ENCODE results near the gene HTR7. TPM values are rescaled to one million over a fixed set of nuclear protein-coding genes. Genes with fewer than 3 reads are reported as not detected.

Gene HTR7
- total RNA-seq, 1 experiment from 2014 or later, result 0.26 TPM

DNA sequence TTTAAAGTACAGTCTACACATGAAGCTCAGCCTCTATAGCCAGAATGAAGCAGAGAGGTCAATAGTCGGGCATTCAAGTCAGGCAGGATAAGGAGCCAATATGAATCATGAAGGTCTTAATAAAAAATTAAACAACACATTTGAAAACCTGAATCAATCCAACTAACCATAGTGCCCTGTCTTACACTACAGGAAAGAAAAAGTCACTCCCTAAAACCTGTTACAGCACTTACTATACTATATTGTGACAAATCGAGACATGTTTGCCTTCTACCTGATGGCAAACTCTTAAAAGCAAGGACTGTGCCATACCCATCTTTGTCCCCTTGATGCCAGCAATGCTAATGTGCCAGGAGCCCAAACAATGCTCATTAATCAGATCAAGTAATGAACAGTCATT lies 117.6 kb downstream of the HTR7 start:
- Histone ChIP-seq H3K27ac (ENCODE audit: low read length) (no peak overlapping the region), H3K36me3 (ENCODE audit: insufficient read depth, low read length) (no peaks in the 10 kb centered on the region), H3K9me3 (ENCODE audit: low read length) (no peaks in the 10 kb centered on the region), H3K27me3 (ENCODE audit: low read length) (no peaks in the 10 kb centered on the region), H3K4me1 (ENCODE audit: low read length) (no peaks in the 10 kb centered on the region), H3K79me2 (ENCODE audit: low read length) (no peaks in the 10 kb centered on the region), H2AFZ (ENCODE audit: low read length) (no peak overlapping the region), H4K20me1 (ENCODE audit: insufficient read depth, low read depth, low read length) (no peaks in the 10 kb centered on the region), H3K9me2 (replicated peaks; ENCODE audit: insufficient read depth, low read length) (no peaks in the 10 kb centered on the region), H3K4me2 (ENCODE audit: low read depth, low read length, poor library complexity, severe bottlenecking) (no peak overlapping the region), H3K9ac (ENCODE audit: low read length) (no peak overlapping the region), H3K4me3 (ENCODE audit: low read length) (no peak overlapping the region)
- no peak for DNase-seq

DNA sequence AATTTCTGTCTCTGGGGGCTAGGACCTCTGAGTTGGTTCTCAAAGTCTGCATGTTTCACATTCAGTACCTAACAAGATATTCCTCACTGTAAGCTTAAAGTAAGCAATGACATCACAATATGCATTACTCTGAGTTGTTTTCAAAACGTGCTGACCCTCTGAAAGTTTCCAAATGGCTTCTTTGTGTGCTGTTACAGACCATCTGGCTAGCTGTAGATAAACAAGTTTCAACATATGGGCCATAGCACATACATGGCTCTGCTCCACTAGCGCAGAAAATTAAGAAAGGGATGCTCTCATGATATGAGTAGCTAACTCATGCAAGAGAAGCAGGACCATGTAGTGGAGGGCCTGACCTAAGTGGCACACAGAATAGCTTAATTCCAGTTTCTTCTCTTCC lies 119.0 kb downstream of the HTR7 start:
- H3K9me2 ChIP-seq (replicated peaks; ENCODE audit: insufficient read depth, low read length), result no peaks in the 10 kb centered on the region
- H3K27ac ChIP-seq (ENCODE audit: low read length), result no peak overlapping the region
- H3K36me3 ChIP-seq (ENCODE audit: insufficient read depth, low read length), result no peaks in the 10 kb centered on the region
- H3K27me3 ChIP-seq (ENCODE audit: low read length), result no peaks in the 10 kb centered on the region
- no peak overlapping the region for H3K4me2 ChIP-seq (ENCODE audit: low read depth, low read length, poor library complexity, severe bottlenecking)
- DNase-seq, result no peak
- H3K79me2 ChIP-seq (ENCODE audit: low read length), result no peaks in the 10 kb centered on the region
- H3K9me3 ChIP-seq (ENCODE audit: low read length), result no peaks in the 10 kb centered on the region
- H3K4me3 ChIP-seq (ENCODE audit: low read length), result no peak overlapping the region
- H3K9ac ChIP-seq (ENCODE audit: low read length), result no peak overlapping the region
- H3K4me1 ChIP-seq (ENCODE audit: low read length), result no peaks in the 10 kb centered on the region
- no peaks in the 10 kb centered on the region for H4K20me1 ChIP-seq (ENCODE audit: insufficient read depth, low read depth, low read length)
- no peak overlapping the region for H2AFZ ChIP-seq (ENCODE audit: low read length)

DNA sequence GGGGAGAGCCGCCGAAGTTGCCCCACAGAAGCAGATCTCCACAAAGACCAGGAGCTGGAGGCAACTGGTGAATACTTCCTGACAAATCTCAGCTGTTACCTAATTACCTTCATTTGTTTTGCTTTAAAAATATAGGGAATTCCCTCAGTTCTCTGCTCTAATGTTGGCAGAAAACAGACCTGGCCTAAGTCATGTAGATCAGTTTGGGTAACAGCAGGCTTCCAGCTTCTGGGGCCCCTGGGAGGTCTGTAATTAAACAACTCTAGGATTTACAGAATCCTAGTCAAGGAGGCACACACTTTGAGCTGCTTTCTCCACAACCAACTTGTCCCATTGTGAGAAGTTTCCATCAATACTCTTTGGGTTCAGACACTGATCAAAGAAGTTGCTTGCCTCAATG lies 123.4 kb downstream of the HTR7 start:
- Histone ChIP-seq H3K4me3 (ENCODE audit: low read length) (no peak overlapping the region), H4K20me1 (ENCODE audit: insufficient read depth, low read depth, low read length) (no peaks in the 10 kb centered on the region), H3K9me3 (ENCODE audit: low read length) (no peaks in the 10 kb centered on the region), H3K9ac (ENCODE audit: low read length) (no peak overlapping the region), H3K36me3 (ENCODE audit: insufficient read depth, low read length) (no peaks in the 10 kb centered on the region), H3K27ac (ENCODE audit: low read length) (no peak overlapping the region), H3K4me1 (ENCODE audit: low read length) (no peaks in the 10 kb centered on the region), H3K9me2 (replicated peaks; ENCODE audit: insufficient read depth, low read length) (no peaks in the 10 kb centered on the region), H3K79me2 (ENCODE audit: low read length) (no peaks in the 10 kb centered on the region), H2AFZ (ENCODE audit: low read length) (no peak overlapping the region), H3K27me3 (ENCODE audit: low read length) (no peaks in the 10 kb centered on the region), H3K4me2 (ENCODE audit: low read depth, low read length, poor library complexity, severe bottlenecking) (no peak overlapping the region)
- DNase-seq, result no peak

DNA sequence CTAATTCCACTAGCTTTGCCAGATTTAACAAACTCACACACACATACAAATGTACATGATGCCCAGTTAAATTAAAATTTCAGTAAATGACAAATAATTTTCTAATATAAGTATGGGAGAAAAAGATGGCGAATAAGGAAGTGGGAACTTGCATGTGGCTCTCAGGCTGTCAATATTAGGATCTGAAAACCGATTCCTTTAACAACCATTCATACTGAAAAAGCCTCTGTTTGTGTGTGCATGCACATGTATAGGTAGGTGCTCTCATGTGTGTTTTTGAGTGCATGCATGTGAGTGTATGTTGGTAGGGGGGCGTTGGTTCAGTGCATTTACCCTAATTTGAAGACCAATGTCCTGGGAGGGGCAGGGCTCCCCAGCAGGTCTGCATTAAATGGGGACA lies 125.3 kb downstream of the HTR7 start:
- no peaks in the 10 kb centered on the region for H3K9me2 ChIP-seq (replicated peaks; ENCODE audit: insufficient read depth, low read length)
- no peak overlapping the region for H3K4me3 ChIP-seq (ENCODE audit: low read length)
- no peaks in the 10 kb centered on the region for H3K27me3 ChIP-seq (ENCODE audit: low read length)
- no peaks in the 10 kb centered on the region for H3K79me2 ChIP-seq (ENCODE audit: low read length)
- H3K4me2 ChIP-seq (ENCODE audit: low read depth, low read length, poor library complexity, severe bottlenecking), result no peak overlapping the region
- DNase-seq, result no peak
- no peak overlapping the region for H3K27ac ChIP-seq (ENCODE audit: low read length)
- H3K4me1 ChIP-seq (ENCODE audit: low read length), result no peaks in the 10 kb centered on the region
- H2AFZ ChIP-seq (ENCODE audit: low read length), result no peak overlapping the region
- H3K9ac ChIP-seq (ENCODE audit: low read length), result no peak overlapping the region
- H3K9me3 ChIP-seq (ENCODE audit: low read length), result no peaks in the 10 kb centered on the region
- H3K36me3 ChIP-seq (ENCODE audit: insufficient read depth, low read length), result no peaks in the 10 kb centered on the region
- H4K20me1 ChIP-seq (ENCODE audit: insufficient read depth, low read depth, low read length), result no peaks in the 10 kb centered on the region

DNA sequence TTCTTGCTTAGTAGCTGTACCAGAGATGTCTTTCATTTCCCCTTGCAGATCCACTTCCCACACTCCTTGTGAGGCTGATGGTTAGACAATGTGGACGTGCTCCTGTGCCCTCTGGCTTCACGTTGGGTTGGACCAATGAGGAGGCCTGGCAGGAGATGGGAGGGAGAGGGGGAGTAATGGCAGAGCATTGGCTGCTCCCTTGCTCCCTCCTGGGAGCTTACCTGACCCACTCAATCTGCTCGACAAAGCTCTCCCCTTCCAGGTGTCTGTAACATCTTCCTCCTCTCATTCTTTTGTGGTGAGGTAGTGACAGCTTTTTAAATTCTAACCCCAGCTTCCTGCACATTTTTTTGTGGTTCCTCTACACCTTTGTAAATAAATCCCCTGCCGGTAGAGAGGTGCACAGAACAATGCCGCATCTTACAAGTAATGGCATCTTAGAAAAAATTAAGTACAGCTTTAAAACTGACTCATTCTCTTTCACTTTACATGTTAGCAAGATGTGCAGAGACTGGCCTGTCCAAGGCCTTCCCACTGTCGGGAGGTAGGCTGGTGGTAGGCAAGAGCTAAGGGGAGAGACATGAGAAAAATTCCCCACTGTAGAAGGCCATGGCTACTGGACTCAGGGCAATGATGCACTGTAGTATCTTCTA lies 134.3 kb downstream of the HTR7 start:
- Histone ChIP-seq H3K4me1 (ENCODE audit: low read length) (no peaks in the 10 kb centered on the region), H4K20me1 (ENCODE audit: insufficient read depth, low read depth, low read length) (no peaks in the 10 kb centered on the region), H3K9ac (ENCODE audit: low read length) (no peak overlapping the region), H3K9me3 (ENCODE audit: low read length) (no peaks in the 10 kb centered on the region), H3K9me2 (replicated peaks; ENCODE audit: insufficient read depth, low read length) (no peaks in the 10 kb centered on the region), H3K27me3 (ENCODE audit: low read length) (no peaks in the 10 kb centered on the region), H3K79me2 (ENCODE audit: low read length) (no peaks in the 10 kb centered on the region), H3K27ac (ENCODE audit: low read length) (no peak overlapping the region), H3K4me2 (ENCODE audit: low read depth, low read length, poor library complexity, severe bottlenecking) (no peak overlapping the region), H2AFZ (ENCODE audit: low read length) (no peak overlapping the region), H3K36me3 (ENCODE audit: insufficient read depth, low read length) (no peaks in the 10 kb centered on the region), H3K4me3 (ENCODE audit: low read length) (no peak overlapping the region)
- DNase-seq, result no peak

DNA sequence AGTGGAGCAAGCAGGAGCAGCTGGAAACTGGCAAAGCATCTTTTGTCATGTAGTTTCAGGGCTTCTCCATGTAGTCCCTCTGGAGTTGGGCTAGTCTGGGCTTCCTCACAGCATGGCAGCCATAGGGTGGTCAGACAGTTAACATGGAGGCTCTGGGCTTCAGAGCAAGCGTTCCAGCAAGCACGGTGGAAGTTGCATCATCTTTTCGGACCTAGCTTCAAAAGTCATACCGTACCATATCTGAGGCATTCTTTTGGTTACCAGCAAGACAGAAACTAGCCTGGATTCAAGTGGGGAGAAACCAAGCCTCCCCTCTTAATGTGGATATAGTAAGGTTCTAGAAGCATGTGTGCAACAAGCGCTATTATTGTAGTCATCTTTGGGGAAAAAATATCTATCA lies 135.0 kb downstream of the HTR7 start:
- DNase-seq, result no peak
- Histone ChIP-seq H3K9ac (ENCODE audit: low read length) (no peak overlapping the region), H3K27ac (ENCODE audit: low read length) (no peak overlapping the region), H4K20me1 (ENCODE audit: insufficient read depth, low read depth, low read length) (no peaks in the 10 kb centered on the region), H3K27me3 (ENCODE audit: low read length) (no peaks in the 10 kb centered on the region), H3K9me3 (ENCODE audit: low read length) (no peaks in the 10 kb centered on the region), H3K4me2 (ENCODE audit: low read depth, low read length, poor library complexity, severe bottlenecking) (no peak overlapping the region), H3K36me3 (ENCODE audit: insufficient read depth, low read length) (no peaks in the 10 kb centered on the region), H3K9me2 (replicated peaks; ENCODE audit: insufficient read depth, low read length) (no peaks in the 10 kb centered on the region), H3K4me1 (ENCODE audit: low read length) (no peaks in the 10 kb centered on the region), H3K4me3 (ENCODE audit: low read length) (no peak overlapping the region), H3K79me2 (ENCODE audit: low read length) (no peaks in the 10 kb centered on the region), H2AFZ (ENCODE audit: low read length) (no peak overlapping the region)

DNA sequence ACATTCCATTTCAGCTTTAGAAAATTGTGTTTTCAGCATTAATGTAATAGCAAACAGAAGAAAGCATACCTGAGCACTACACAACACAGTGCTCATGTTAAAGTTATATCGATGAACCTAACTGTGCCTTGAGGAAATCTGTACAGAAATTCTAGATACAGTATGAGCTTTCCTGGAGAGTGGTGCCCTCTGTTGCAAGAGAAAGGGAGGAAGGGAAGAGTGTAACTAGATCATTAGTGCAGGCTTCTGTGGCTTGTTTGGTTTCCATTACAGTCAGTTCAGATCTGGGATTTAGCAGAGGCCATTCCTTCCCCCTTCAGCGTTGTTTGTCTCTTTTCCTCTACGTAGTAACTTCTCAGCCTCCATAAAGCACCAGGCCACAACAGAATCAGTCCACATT lies 139.7 kb downstream of the HTR7 start:
- H3K79me2 ChIP-seq (ENCODE audit: low read length), result no peaks in the 10 kb centered on the region
- H3K9ac ChIP-seq (ENCODE audit: low read length), result no peak overlapping the region
- no peak overlapping the region for H2AFZ ChIP-seq (ENCODE audit: low read length)
- no peak for DNase-seq
- no peaks in the 10 kb centered on the region for H3K9me3 ChIP-seq (ENCODE audit: low read length)
- no peak overlapping the region for H3K4me3 ChIP-seq (ENCODE audit: low read length)
- H3K36me3 ChIP-seq (ENCODE audit: insufficient read depth, low read length), result no peaks in the 10 kb centered on the region
- no peaks in the 10 kb centered on the region for H3K27me3 ChIP-seq (ENCODE audit: low read length)
- no peak overlapping the region for H3K4me2 ChIP-seq (ENCODE audit: low read depth, low read length, poor library complexity, severe bottlenecking)
- H4K20me1 ChIP-seq (ENCODE audit: insufficient read depth, low read depth, low read length), result no peaks in the 10 kb centered on the region
- no peaks in the 10 kb centered on the region for H3K9me2 ChIP-seq (replicated peaks; ENCODE audit: insufficient read depth, low read length)
- no peaks in the 10 kb centered on the region for H3K4me1 ChIP-seq (ENCODE audit: low read length)
- no peak overlapping the region for H3K27ac ChIP-seq (ENCODE audit: low read length)

DNA sequence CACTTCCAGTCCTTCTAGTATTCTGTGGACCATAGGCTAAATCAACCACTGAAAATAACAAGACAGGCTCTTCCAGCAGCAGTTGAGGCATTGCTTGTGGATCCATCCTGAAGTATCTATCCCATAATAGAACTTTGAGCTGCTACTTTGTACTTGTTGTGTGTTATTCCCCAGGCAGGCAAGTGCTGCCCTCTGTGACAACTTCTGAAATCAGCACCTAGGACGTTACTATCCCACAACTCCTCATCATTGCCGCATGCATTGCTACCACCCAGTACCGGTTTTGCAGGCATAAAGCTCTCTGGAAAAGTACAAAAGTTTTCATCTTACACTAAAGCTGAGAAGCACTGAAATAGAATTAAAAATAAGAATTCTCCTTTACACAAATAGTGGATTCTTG lies 145.3 kb downstream of the HTR7 start:
- Histone ChIP-seq H3K9me3 (ENCODE audit: low read length) (no peaks in the 10 kb centered on the region), H3K4me2 (ENCODE audit: low read depth, low read length, poor library complexity, severe bottlenecking) (no peak overlapping the region), H3K4me1 (ENCODE audit: low read length) (no peaks in the 10 kb centered on the region), H4K20me1 (ENCODE audit: insufficient read depth, low read depth, low read length) (no peaks in the 10 kb centered on the region), H3K9ac (ENCODE audit: low read length) (no peak overlapping the region), H3K79me2 (ENCODE audit: low read length) (no peaks in the 10 kb centered on the region), H3K4me3 (ENCODE audit: low read length) (no peak overlapping the region), H3K36me3 (ENCODE audit: insufficient read depth, low read length) (no peaks in the 10 kb centered on the region), H3K27ac (ENCODE audit: low read length) (no peak overlapping the region), H3K27me3 (ENCODE audit: low read length) (no peaks in the 10 kb centered on the region), H2AFZ (ENCODE audit: low read length) (no peak overlapping the region), H3K9me2 (replicated peaks; ENCODE audit: insufficient read depth, low read length) (no peaks in the 10 kb centered on the region)
- DNase-seq, result no peak

DNA sequence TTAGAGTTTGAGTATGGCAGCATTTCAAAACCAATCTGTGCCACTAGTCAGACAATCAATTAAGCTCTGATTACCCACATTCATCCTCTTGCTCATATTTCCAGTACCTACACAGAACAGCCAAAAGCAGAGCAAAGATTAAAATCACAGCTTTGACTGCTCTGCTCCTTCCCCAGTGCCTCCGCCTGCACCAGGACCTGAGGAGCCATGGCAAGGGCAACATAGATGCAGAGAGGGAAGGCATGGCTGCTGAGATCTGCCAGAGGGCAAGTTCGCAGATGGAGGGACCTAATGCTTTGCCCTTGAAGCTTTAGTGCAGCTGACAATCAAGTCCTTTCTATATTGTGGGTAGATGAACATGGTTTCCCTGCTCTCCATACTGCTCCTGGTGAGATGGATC lies 148.1 kb downstream of the HTR7 start:
- no peaks in the 10 kb centered on the region for H3K36me3 ChIP-seq (ENCODE audit: insufficient read depth, low read length)
- no peaks in the 10 kb centered on the region for H3K79me2 ChIP-seq (ENCODE audit: low read length)
- no peaks in the 10 kb centered on the region for H3K9me3 ChIP-seq (ENCODE audit: low read length)
- no peaks in the 10 kb centered on the region for H4K20me1 ChIP-seq (ENCODE audit: insufficient read depth, low read depth, low read length)
- H3K9ac ChIP-seq (ENCODE audit: low read length), result no peak overlapping the region
- no peak for DNase-seq
- no peak overlapping the region for H3K27ac ChIP-seq (ENCODE audit: low read length)
- no peak overlapping the region for H3K4me2 ChIP-seq (ENCODE audit: low read depth, low read length, poor library complexity, severe bottlenecking)
- H3K27me3 ChIP-seq (ENCODE audit: low read length), result no peaks in the 10 kb centered on the region
- no peak overlapping the region for H2AFZ ChIP-seq (ENCODE audit: low read length)
- no peaks in the 10 kb centered on the region for H3K9me2 ChIP-seq (replicated peaks; ENCODE audit: insufficient read depth, low read length)
- H3K4me3 ChIP-seq (ENCODE audit: low read length), result no peak overlapping the region
- H3K4me1 ChIP-seq (ENCODE audit: low read length), result no peaks in the 10 kb centered on the region
